ENCODE measurements around the gene COBLL1. TPM values are rescaled to one million over a fixed set of nuclear protein-coding genes. Genes with fewer than 3 reads are reported as not detected.

The COBLL1 gene
- total and polyA plus RNA-seq, 4 donors: 16.3 to 114 (median 36.4) TPM

DNA sequence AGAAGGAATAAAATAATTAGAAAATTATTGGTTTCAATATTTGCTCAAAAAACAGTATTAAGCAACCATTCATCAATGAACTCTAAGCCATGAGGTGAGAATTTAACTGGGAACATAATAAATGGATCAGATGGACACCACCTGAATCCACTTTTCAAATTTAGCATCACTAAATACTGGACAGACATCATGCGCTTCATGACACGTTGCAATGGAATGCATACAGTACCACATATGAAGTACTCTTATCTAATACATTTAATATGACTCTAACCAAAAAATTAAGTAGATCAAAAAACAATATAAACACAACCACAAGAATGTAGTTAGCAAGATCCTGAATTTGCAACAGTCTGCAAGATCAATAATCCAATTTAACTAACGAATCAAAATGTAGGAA lies 76.6 kb downstream of the COBLL1 start:
- no peak overlapping the region for H3K27ac ChIP-seq (ENCODE audit: low read depth in 1 of 2, low read length in 2 of 2)
- no peak for DNase-seq (ENCODE audit: low spot score)
- H3K4me3 ChIP-seq (ENCODE audit: low read depth in 1 of 3, low read length in 3 of 3): no peak overlapping the region
- no peaks in the 10 kb centered on the region for H3K27me3 ChIP-seq (ENCODE audit: control insufficient read depth in 4 of 4, insufficient read depth in 4 of 4, low read length in 3 of 4)
- H3K36me3 ChIP-seq (ENCODE audit: control insufficient read depth in 4 of 4, insufficient read depth in 3 of 4, low read depth in 1 of 4, low read length in 3 of 4): no peaks in the 10 kb centered on the region
- peaks cover 0 to 10% (median 1%) of the 10 kb centered on the region in 4 donors for H3K4me1 ChIP-seq (ENCODE audit: control insufficient read depth in 4 of 4, insufficient read depth in 4 of 4, low read length in 3 of 4)
- H3K9ac ChIP-seq (ENCODE audit: low read depth in 1 of 2, low read length in 2 of 2): no peak overlapping the region
- WGBS: 84% methylated on average over 3 of the region's 3 CpGs
- no peaks in the 10 kb centered on the region for H3K9me3 ChIP-seq (ENCODE audit: control insufficient read depth in 4 of 4, low read length in 3 of 4)
- TF ChIP-seq HNF4A (conservative IDR thresholded peaks at IDR 0.05): no peak
- TF ChIP-seq HNF4G (IDR thresholded peaks at IDR 0.05): no peak
- TF ChIP-seq, protein P1, sequence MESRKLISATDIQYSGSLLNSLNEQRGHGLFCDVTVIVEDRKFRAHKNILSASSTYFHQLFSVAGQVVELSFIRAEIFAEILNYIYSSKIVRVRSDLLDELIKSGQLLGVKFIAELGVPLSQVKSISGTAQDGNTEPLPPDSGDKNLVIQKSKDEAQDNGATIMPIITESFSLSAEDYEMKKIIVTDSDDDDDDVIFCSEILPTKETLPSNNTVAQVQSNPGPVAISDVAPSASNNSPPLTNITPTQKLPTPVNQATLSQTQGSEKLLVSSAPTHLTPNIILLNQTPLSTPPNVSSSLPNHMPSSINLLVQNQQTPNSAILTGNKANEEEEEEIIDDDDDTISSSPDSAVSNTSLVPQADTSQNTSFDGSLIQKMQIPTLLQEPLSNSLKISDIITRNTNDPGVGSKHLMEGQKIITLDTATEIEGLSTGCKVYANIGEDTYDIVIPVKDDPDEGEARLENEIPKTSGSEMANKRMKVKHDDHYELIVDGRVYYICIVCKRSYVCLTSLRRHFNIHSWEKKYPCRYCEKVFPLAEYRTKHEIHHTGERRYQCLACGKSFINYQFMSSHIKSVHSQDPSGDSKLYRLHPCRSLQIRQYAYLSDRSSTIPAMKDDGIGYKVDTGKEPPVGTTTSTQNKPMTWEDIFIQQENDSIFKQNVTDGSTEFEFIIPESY (IDR thresholded peaks at IDR 0.05): no peak
- TF ChIP-seq JUND (IDR thresholded peaks at IDR 0.05): no peak
- TF ChIP-seq, protein P2, sequence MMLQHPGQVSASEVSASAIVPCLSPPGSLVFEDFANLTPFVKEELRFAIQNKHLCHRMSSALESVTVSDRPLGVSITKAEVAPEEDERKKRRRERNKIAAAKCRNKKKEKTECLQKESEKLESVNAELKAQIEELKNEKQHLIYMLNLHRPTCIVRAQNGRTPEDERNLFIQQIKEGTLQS (IDR thresholded peaks at IDR 0.05): no peak
- TF ChIP-seq EGR1 (IDR thresholded peaks at IDR 0.05; ENCODE audit: low read depth in 2 of 2): no peak
- TF ChIP-seq, protein P3, sequence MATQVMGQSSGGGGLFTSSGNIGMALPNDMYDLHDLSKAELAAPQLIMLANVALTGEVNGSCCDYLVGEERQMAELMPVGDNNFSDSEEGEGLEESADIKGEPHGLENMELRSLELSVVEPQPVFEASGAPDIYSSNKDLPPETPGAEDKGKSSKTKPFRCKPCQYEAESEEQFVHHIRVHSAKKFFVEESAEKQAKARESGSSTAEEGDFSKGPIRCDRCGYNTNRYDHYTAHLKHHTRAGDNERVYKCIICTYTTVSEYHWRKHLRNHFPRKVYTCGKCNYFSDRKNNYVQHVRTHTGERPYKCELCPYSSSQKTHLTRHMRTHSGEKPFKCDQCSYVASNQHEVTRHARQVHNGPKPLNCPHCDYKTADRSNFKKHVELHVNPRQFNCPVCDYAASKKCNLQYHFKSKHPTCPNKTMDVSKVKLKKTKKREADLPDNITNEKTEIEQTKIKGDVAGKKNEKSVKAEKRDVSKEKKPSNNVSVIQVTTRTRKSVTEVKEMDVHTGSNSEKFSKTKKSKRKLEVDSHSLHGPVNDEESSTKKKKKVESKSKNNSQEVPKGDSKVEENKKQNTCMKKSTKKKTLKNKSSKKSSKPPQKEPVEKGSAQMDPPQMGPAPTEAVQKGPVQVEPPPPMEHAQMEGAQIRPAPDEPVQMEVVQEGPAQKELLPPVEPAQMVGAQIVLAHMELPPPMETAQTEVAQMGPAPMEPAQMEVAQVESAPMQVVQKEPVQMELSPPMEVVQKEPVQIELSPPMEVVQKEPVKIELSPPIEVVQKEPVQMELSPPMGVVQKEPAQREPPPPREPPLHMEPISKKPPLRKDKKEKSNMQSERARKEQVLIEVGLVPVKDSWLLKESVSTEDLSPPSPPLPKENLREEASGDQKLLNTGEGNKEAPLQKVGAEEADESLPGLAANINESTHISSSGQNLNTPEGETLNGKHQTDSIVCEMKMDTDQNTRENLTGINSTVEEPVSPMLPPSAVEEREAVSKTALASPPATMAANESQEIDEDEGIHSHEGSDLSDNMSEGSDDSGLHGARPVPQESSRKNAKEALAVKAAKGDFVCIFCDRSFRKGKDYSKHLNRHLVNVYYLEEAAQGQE (IDR thresholded peaks at IDR 0.05): no peak
- no peak for TF ChIP-seq FOXA1 (IDR thresholded peaks at IDR 0.05)
- TF ChIP-seq FOXA2 (IDR thresholded peaks at IDR 0.05): no peak
- no peak for TF ChIP-seq TAF1 (conservative IDR thresholded peaks at IDR 0.05)

DNA sequence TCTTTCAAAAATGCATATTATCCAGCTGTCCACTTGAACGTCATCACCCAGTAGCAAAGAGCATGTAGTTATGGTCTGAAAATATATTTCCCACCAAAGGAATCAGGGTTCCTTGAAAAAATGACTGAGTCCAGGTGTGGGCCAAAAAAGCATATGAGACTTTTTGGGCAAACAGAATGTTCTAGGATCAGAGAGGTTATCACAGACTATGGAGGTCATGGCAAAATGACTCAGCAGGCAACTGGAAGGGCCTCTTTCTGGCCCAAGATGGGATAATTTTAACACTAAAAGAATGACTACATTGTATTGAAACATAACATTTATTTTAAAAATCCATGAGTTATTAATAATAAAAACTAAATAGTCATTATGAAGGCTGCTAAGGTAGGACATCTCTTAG lies 77.1 kb downstream of the COBLL1 start:
- TF ChIP-seq NR2F2 (IDR thresholded peaks at IDR 0.05) (no peak), HNF4A (conservative IDR thresholded peaks at IDR 0.05) (no peak), FOXA2 (IDR thresholded peaks at IDR 0.05) (no peak), JUND (IDR thresholded peaks at IDR 0.05) (no peak), TAF1 (conservative IDR thresholded peaks at IDR 0.05) (no peak)
- TF ChIP-seq, protein P3 (IDR thresholded peaks at IDR 0.05): no peak
- 86% methylated on average over 1 of the region's 1 CpG for WGBS
- no peak overlapping the region for H3K4me3 ChIP-seq (ENCODE audit: low read depth in 1 of 3, low read length in 3 of 3)
- no peak overlapping the region for H3K9ac ChIP-seq (ENCODE audit: low read depth in 1 of 2, low read length in 2 of 2)
- no peak for DNase-seq (ENCODE audit: low spot score)
- H3K9me3 ChIP-seq (ENCODE audit: control insufficient read depth in 4 of 4, low read length in 3 of 4): no peaks in the 10 kb centered on the region
- no peaks in the 10 kb centered on the region for H3K36me3 ChIP-seq (ENCODE audit: control insufficient read depth in 4 of 4, insufficient read depth in 3 of 4, low read depth in 1 of 4, low read length in 3 of 4)
- no peaks in the 10 kb centered on the region for H3K27me3 ChIP-seq (ENCODE audit: control insufficient read depth in 4 of 4, insufficient read depth in 4 of 4, low read length in 3 of 4)
- H3K27ac ChIP-seq (ENCODE audit: low read depth in 1 of 2, low read length in 2 of 2): no peak overlapping the region
- peaks cover 0 to 15% (median 1%) of the 10 kb centered on the region in 4 donors for H3K4me1 ChIP-seq (ENCODE audit: control insufficient read depth in 4 of 4, insufficient read depth in 4 of 4, low read length in 3 of 4)
